Heart left ventricle (tissue), 13 donors: ENCODE data around the gene COL11A1.
"Not testable (repeated sequence)": the region's sequence is repeated elsewhere in the genome, so short reads cannot be mapped to it uniquely, and the experiment has no call there.

Source experiments
- CTCF ChIP-seq, 12 donors: fragments of 200-600 bp; sonication (generic) in 4 of 12; IDR thresholded peaks; one replicate each; pipeline versions ENCODE4 v1.5.0 to v1.8.0; 2018 to 2022; ENCODE audit warnings: antibody characterized with exemption in 12 of 12, mild to moderate bottlenecking in 5 of 12
- POLR2A ChIP-seq, 2 donors: fragments of 450-650 bp; IDR thresholded peaks; one replicate each; pipeline ENCODE4 v1.6.1; 2017; ENCODE audit warnings: antibody characterized with exemption in 2 of 2, mild to moderate bottlenecking in 2 of 2, moderate library complexity in 2 of 2
- donor health status: ischemic (EF 13 %, LVEDD 7.1; RV severe dilation, severe dysfunction).
- donor health status: DM: no; HTN: yes; CAD: no.
- donor health status: DM: no; HTN: no; CAD: no.
- donor health status: ischemic (EF 25% LVEDD 6.9; RV normal size, moderate dysfunction).
- donor health status: ischemic (EF 25% LVEDD 5.7; RV mildly dilated, moderate dysfunction).
- donor health status: ischemic (EF 35%, LVEDD 5.7; RV mildly dilated, moderate dysfunction).
- donor health status: nonischemic (EF 11% LVEDD 7.7; RV severe dilation, severe dysfunction).
- donor health status: DM: yes; HTN: yes; CAD: no.
- donor health status: PGD.
- donor health status: ischemic (EF 29% LVEDD 5.4; RV normal size, mild dysfunction).
- donor health status: nonischemic (EF 23%, LVEDD 6.1; RV moderate dilation, normal function).

GRCh38 chr1:103128256-103128655 lies 19.9 kb upstream of the COL11A1 start:
- not testable (repeated sequence) for TF ChIP-seq POLR2A, CTCF (IDR thresholded peaks at IDR 0.05)
